Activated gamma-delta T cell treated with Interleukin-2 at 50 U/mL for 16 hours (primary cell): Measurements from ENCODE around the gene PGA4.
"Not testable (repeated sequence)": the region's sequence is repeated elsewhere in the genome, so short reads cannot be mapped to it uniquely, and the experiment has no call there.

Source experiments
- DNase-seq: peaks from one replicate; pipeline ENCODE4 v3.0.0-alpha.2; 2020

The PGA4 gene

DNA sequence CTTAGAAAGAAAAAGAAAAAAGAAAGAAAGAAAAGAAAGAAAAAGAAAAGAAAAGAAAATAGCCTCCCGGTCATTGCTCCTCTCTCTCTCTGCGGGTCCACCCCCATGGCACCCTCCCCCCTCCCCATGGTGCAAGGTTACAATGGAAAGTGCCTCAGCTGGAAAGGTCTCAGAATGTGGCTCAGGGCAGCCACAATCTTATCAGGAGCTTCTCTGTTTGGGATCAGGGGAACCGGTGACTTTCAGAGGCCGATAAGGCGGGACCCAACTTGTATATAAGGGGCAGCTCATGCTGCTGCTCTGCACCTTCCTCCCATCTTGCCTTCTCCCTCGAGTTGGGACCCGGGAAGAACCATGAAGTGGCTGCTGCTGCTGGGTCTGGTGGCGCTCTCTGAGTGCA lies at the start of gene PGA4:
TSS of gene PGA4 (plus strand) at position 301 of the 400 bp plus-strand sequence. CDS start at position 355, 54 bp downstream.
- not testable (repeated sequence) for DNase-seq

DNA sequence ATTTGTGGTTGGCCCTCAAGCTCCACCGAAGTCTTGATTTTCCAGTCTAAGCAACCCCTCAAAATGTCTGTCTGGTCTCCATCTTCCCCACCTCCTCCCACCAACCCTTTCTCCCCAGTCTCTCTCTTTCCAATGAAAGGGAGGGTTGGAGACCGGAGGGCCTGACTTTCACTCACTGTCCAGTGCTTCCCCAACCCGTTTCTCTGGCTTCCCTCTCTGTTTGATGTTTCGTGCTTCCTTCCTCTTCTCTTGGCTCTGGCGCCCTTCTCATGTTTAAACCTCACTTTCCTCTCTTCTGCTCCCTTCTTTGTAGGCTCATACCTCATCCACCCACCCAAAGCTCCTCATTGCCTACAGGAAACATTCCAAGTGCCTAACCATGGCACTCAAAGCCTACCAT lies 49.8 kb upstream of the PGA4 start:
- no peak for DNase-seq

DNA sequence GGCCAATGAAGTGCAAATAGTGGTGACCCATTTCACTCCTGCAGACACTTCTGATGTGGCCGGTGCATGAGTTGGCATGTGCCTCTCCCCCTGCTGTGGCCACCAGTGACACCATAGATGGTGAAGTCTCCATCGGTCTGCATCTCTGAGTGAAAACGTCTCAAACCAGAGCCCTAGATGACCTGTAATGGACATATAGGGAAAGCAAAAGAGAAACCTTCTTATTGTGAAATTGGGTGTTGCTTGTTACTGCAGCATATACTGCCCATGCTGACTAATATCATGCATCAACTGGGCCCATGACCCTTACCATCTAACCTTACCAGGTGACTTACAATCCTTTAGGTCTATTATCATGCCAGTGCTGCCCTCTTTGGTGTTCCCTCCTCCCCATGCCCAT lies 49.3 kb upstream of the PGA4 start:
- no peak for DNase-seq

DNA sequence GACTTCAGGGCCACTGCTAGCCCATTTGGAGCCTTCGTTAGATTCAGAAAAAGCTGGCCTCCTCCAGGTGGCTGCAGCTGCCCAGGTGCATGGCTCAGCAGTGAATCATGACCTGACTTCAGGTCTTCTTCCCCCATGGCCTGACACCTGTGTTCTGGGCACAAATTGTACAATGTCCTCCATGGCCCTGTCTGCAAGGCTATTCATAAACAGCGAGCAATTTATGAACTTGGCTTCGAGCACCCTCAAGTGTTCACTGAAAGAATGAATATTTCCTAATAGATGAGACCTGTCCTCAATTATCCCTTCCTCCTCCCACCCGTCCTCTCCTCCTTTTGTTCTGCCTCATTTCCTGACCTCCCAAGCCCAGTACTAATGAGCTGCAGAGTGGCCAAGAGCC lies 48.7 kb upstream of the PGA4 start:
- no peak for DNase-seq

DNA sequence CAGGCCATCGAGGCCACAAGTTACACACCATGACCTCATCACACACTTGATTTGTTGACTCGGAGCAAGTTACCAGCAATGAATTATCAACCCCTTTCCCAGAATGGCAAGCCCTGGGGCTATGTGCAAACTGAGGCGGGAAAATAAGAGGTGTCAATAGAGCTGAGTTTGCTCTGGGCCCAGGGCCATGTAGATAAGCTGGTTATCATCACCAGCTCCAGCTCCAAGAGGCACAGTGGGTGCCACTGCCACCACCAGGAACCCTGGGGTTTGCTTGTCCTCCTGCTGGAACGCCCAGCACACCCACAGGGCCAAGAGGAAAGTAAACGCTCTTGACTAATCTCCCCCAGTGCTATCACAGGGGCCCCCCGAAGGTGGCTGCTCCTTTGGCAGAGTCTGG lies 47.9 kb upstream of the PGA4 start:
- no peak for DNase-seq

DNA sequence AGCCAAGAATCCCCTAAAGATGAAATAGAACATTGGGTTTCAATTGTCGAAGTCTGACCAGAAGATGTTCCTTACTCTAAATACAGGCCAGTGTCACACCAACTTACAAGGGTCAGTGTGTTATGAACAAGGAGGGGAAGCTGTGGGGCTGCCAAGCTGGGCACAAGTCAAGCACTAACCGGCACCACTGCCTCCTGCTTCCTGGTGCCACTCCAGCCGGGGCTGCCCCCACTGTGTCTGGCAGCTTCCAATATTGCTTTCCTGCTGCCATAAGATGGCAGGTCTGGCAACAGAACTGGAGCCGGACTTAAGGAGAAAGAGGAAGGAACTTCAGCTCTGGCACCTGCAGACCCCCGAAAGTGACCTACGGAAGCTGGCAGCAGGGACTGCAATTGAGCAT lies 47.2 kb upstream of the PGA4 start:
- no peak for DNase-seq

DNA sequence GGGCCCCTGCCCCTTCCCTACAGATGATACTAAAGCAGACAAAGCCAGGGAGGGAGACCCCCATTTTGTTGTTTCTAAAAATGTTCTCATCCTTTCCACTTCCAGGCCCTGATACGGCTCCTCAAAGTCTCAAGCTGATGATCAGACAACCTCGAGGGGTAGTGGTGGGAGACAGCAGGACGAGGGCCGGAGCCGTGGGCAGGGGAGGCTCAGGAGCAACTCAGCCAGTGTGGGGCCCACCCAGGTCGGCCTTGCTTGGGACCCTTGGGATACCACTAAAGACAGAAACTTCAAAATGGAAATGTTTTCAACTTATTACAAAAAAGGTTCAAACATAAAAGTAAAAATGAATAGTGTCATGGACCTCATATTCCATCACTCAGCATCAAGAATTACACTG lies 45.7 kb upstream of the PGA4 start:
- DNase-seq, result no peak

DNA sequence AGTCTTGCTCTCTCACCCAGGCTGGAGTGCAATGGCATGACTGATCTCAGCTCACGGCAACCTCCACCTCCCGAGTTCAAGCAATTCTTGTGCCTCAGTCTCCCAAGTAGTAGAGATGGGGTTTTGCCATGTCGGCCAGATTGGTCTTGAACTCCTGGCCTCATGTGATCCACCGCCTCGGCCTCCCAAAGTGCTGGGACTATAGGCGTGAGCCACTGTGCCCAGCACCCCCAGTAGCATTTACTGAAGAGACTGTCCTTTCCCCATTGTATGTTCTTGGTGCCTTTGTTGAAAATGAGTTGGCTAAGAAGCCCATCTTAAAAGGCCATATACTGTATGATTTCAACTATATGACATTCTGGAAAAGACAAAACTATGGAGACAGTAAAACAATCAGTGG lies 41.9 kb upstream of the PGA4 start:
- not testable (repeated sequence) for DNase-seq

DNA sequence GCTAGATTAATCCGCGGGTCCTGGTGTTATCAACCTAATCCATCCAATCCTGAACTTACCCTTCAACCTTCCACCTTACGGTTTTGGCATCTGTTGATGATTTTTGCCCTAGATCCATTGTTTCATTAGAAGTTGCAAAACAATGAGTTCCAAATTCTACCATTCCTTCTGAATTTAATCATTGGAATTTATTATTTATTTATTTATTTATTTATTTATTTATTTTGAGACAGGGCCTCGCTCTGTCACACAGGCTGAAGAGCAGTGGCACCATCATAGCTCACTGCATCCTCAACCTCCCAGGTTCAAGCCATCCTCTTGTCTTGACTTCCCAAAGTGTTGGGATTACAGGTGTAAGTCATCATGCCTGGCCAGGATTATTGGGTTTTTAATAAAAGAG lies 40.7 kb upstream of the PGA4 start:
- DNase-seq, result no peak

DNA sequence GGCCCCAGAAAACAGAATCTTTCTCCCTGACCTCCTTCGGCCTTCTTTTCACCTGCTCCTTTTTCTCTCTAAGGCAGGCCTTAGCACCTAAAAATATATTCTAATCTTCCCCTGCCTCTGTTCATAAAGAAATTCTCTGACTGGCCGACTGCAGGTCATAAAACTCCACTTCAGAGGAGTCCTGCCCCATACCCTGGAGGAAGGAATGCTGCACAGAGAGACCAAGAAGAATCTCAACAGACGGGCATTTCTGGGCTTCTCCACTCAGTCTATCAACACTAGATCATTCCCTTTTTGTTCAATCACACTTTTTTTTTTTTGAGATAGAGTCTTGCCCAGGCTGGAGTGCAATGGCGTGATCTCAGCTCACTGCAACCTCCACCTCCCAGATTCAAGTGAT lies 38.5 kb upstream of the PGA4 start:
- DNase-seq, result no peak

DNA sequence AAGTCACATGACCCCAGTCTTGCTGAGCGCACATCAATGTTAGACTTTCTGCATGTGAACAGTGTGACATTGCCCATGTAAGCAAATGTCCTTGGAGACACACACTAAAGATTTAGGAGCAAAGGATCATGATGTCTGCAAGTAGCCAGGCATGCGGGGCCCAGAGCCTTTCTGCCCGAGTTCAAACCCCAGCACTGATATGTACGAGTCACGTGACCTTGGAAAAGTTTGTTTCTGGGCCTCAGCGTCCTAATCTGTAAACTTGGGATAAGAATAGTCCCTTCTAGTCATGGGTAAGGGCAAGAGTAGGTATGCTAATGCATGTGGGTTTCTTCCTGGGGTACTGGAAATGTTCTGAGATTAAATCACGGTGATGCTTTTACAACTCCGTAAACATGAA lies 35.6 kb upstream of the PGA4 start:
- DNase-seq, result no peak

DNA sequence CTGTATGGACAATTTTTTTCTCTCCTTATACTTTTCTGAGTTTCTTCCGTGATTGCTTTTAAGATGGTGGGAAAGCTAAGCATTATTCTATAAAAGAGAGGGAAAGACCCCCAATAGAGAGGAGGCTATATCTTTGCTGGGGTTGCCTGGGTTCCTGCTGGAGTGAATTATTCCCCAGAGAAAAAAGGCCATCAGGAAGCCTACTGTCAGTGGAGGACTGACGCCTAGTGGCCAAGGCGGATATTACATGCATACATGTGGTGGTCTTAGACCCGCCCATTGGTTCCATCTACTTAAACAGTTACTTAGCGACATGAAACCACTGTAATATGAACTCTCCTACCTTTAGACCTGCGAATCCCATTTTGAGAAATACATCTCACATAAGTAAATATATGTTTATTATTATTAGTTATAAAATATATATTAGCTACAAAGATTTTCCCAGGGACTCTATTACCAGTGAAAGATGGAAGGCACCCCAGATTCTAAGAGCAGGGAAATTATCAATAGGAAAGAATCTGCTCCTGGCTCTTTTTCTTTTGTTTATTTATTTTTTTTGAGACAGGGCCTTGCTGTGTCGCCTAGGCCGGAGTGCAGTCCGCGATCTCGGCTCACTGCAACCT lies 34.5 kb upstream of the PGA4 start:
- DNase-seq, result peak; percentile 82

DNA sequence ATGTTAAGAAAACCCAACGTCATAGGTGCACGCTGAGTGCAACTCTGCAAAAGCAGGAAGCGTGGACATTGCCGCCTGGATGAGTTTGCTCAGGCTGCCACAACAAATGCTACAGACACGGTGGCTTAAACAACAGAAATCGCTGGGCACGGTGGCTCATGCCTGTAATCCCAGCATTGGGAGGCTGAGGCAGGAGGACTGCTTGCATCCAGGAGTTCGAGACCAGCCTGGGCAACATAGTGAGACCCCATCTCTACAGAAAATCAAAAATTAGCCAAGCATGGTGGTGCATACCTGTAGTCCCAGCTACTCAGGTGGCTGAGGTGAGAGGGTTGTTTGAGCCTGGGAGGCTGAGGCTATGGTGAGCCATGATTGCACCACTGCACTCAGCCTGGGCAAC lies 32.2 kb upstream of the PGA4 start:
- no peak for DNase-seq

DNA sequence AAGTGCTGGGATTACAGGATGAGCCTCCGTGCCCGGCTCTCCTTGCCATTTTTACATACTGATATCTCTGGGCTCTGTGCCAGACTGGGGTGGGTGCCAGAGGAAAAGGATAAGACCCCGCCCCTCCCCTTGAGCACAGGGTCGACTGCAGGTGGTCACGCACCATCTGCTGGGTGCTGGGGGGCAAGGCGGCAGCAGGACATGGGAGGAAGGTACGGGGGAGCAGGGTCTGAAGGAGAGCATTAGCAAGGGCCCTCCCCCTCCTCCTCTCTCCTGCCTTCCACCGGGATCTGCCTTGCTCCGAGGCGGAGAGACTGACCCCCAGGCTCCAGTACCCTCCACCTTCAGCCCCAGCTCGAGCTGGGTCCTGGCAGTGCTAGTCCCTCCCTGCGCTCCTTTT lies 28.6 kb upstream of the PGA4 start:
- no peak for DNase-seq

DNA sequence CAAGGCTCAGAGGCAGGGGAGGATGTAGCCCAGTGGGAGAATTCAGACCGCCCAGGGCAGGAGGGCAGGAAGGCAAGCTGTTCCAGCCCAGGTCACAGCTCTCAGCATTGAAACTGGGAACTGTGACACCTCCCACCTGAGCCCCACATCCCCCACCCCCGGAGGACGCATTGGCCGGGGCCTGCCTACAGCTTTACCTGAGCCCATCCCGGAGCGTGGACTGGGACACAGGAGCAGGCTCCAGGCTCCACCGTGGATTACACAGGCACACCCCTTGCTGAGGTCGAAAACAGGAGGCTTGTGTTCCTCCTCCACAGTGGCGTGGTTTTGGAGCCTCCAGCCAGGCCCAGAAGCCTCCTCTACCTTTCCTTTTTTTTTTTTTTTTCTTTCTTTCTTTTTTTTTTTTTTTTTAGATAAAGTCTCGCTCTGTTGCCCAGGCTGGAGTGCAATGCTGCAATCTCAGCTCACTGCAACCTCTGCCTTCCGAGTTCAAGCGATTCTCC lies 27.9 kb upstream of the PGA4 start:
- no peak for DNase-seq

DNA sequence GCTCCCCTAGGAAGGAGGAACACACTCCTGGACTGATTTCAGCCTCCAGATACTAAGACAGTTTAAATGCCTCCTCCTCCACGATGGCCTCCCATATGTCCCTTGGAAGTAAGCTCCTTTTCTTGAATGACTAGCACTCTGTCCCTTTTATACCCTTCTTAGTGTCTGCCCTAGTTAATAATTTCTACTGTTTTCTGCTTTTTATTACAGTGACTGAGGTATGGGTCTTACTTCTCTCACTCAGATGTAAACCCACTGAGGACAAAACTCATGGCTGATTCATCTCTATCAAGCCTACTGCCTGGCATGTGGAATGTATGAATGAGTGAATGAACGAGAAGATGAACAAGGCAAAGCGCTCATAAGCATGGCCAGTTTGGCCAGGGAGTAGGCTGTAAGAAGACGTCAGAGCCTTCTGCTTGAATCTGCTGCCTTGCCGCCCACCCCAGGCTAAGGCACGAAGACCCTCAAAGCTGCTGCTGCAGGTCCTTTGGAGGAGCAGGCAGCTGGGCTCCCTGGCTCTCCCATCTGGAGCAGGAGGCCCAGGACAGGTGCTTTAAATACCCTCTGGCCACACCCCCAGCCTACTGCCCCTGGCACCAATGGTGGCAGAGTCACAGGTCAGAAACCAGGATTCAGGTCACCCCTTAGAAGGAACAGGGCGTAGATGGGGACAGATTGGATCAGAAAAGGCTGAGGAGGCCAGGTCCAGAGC lies 27.0 kb upstream of the PGA4 start:
- DNase-seq, result no peak

DNA sequence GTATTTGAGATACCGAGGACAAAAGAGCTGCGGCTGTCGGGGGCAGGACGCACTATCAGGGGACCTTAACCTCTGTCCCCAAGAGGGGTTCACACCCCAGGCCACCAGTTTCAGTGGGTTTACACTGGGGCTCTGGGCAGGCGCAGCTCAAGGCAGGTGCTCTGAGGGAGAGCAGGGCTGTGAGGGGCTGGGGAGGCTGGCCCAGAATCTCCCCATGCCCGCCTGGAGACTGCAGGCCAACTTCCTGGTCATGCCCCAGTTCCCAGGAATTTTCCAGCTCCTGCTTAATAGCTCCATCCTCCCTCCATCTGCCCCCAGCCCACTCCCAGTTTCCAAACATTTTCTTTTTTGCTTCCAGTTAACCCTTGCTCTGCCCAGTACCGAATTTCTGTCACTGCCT lies 26.4 kb upstream of the PGA4 start:
- no peak for DNase-seq

DNA sequence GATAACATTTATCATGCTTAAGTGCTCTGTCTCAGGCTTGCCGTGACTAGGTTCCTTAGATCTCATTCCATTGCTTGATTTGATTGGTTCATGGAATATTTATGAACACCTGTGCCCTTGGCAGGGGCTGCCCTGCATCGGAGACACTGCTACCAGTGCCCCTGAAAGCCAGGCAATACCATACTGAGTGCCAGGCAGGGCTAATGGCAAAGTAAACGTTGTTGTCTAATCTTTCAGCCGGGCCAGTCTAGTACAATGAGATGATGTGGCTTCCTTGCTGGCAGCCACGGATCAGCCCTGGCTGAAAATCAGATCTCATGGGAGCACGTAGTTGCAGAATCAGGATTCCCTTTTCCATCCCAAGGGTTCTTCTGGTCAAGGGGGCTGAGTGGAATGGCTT lies 23.8 kb upstream of the PGA4 start:
- DNase-seq, result no peak

DNA sequence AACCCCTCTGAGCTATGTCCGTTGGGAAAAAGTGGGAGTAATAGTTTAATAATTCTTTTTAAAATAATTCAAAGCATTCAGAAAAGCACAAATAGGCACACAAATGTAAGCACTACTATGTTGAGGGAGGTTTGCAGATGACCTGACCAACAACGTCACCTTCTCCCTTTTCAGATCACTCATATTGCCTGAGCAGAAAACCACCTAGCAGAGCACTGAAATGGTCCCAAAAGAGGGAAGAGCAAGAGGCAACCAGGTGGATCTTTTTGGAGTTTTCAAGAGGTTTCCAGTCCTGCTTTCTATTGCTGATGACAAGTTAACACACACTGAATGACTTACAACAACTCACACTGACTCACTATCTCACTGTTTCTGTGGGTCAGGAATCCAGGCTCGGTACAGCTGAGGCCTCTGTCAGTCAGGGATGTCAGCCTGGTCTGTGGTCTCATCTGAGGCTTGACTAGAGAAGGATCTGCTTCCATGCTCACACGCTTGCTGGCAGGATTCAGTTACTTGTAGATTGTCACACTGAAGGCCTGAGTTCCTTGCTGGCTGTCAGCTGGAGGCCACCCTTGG lies 23.1 kb upstream of the PGA4 start:
- DNase-seq, result no peak

DNA sequence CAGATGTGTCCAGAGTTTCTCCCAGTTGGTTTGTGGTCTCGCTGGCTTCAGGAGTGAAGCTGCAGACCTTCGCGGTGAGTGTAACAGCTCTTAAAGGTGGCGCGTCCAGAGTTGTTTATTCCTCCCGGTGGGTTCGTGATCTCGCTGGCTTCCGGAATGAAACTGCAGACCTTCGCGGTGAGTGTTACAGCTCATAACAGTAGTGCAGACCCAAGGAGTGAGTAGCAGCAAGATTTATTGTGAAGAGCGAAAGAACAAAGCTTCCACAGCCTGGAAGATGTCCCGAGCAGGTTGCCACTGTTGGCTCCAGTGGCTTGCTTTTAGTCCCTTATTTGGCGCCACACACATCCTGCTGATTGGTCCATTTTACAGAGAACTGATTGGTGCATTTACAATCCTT lies 20.7 kb upstream of the PGA4 start:
- no peak for DNase-seq

DNA sequence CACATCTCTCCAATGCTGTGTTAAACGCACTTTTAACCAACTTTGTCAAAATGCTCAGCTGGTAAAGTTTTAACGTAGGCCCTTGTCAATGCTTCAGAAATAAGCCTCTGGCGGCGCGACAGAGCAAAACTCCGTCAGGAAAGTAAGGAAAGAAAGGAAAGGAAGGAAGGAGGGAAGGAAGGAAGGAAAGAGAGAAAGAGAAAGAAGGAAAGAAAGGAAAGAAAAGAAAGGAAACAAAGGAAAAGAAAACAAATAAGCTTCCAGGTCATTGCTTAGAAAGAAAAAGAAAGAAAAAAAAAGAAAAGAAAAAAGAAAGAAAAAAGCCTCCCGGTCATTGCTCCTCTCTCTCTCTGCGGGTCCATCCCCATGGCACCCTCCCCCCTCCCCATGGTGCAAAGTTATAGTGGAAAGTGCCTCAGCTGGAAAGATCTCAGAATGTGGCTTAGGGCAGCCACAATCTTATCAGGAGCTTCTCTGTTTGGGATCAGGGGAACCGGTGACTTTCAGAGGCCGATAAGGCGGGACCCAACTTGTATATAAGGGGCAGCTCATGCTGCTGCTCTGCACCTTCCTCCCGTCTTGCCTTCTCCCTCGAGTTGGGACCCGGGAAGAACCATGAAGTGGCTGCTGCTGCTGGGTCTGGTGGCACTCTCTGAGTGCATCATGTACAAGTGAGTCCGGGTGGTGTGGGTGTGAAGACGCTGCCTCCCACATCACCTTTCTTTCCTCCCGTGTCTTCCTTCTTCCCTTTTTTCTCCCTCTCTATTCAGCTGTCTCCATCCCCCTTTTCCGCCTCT lies 19.0 kb upstream of the PGA4 start, which contains the start of gene PGA3:
TSS of gene PGA3 (plus strand) at position 566 of the 797 bp plus-strand sequence. CDS start at position 616, 50 bp downstream.
- not testable (repeated sequence) for DNase-seq

DNA sequence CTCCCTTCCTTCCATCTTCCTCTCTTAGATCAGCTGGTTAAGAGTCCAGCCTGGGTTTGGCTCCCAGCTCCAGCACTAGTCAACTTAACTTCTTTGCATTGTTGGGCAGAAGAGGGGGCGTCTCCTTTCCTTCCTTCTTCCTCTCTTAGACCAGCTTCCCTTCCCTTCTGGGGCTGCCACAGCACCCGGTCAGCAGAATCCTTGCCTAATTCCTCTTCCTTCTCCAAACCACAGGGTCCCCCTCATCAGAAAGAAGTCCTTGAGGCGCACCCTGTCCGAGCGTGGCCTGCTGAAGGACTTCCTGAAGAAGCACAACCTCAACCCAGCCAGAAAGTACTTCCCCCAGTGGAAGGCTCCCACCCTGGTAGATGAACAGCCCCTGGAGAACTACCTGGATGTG lies 18.3 kb upstream of the PGA4 start:
- DNase-seq, result not testable (repeated sequence)

DNA sequence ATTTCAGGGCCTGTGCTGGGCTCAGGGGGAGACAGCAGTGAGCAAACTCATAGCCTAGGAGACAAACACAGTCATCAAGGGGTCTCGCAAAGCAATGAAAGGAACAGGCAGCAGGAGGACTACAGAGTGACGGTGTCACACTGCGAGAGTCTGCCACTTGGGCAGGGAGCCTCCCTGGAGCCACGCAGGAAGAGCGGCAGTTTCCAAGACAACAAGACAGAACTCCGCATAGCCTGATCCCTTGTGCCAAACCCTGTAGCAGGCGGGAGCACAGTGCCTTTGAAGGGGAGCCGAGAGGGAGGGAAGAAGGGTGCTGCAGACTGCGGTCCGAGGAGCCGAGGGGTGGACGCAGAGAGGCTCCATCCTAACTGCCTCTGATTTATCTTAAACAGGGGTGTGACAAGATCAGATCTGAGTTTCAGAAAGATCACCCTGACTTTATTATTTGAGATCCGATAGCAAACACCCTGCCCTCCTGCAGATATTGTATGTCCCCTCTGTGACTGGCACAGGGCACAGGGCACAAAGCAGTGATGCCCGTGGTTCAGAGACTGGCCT lies 17.6 kb upstream of the PGA4 start:
- DNase-seq, result not testable (repeated sequence)
